ENCODE data around the gene KIAA1328.

- TF ChIP-seq POLR2AphosphoS5 (IDR thresholded peaks at IDR 0.05): no peak
- TF ChIP-seq CTCF (IDR thresholded peaks at IDR 0.05): no peak
Measured at GRCh38 chr18:36889742-36890141, 60.8 kb downstream of the KIAA1328 start.
